SK-N-SH treated with all-trans-retinoic acid at 6 μM for 48 hours (cell line): ENCODE measurements around the gene RECK.
A peak's percentile ranks its signal among the peaks of the same experiment; 100 is the strongest.

Experiments used
- ATAC-seq: fragments of 200-7000 bp; cut with Tn5 transposase; 3 replicates; pipeline ENCODE4 v1.9.1; 2020; ENCODE audit warnings: mild to moderate bottlenecking, moderate library complexity
- ARNTL ChIP-seq: fragments of 450-650 bp; formaldehyde crosslinking; IDR thresholded peaks from 2 replicates; pipeline ENCODE4 v1.5.0; 2020; ENCODE audit warnings: low read depth, mild to moderate bottlenecking, moderate library complexity, borderline replicate concordance
- BACH2 ChIP-seq: fragments of 250-450 bp; sonication (Bioruptor Pico); IDR thresholded peaks from 2 replicates; pipeline ENCODE4 v1.9.0; 2021; ENCODE audit warnings: mild to moderate bottlenecking, borderline replicate concordance
- CSDC2 ChIP-seq: fragments of 250-450 bp; sonication (Bioruptor Pico); IDR thresholded peaks from 2 replicates; pipeline ENCODE4 v1.5.0; 2020; ENCODE audit warnings: mild to moderate bottlenecking, moderate library complexity
- ESRRG ChIP-seq: fragments of 250-450 bp; sonication (Bioruptor Pico); IDR thresholded peaks from 2 replicates; pipeline ENCODE4 v1.6.1; 2021; ENCODE audit warnings: mild to moderate bottlenecking
- GLIS3 ChIP-seq: fragments of 250-450 bp; sonication (Bioruptor Pico); IDR thresholded peaks from 2 replicates; pipeline ENCODE4 v1.5.0; 2020; ENCODE audit warnings: mild to moderate bottlenecking, moderate library complexity
- OSR1 ChIP-seq: fragments of 250-450 bp; sonication (Bioruptor Pico); IDR thresholded peaks from 2 replicates; pipeline ENCODE4 v1.8.0; 2022; ENCODE audit warnings: moderate library complexity, mild to moderate bottlenecking, inconsistent platforms
- PPARA ChIP-seq: fragments of 250-450 bp; sonication (Bioruptor Pico); IDR thresholded peaks from 2 replicates; pipeline ENCODE4 v1.5.0; 2020; ENCODE audit warnings: mild to moderate bottlenecking, borderline replicate concordance
- RARB ChIP-seq: fragments of 250-450 bp; sonication (Bioruptor Pico); IDR thresholded peaks from 2 replicates; pipeline ENCODE4 v1.8.0; 2021; ENCODE audit warnings: mild to moderate bottlenecking, moderate library complexity
- SNAI2 ChIP-seq: fragments of 250-450 bp; sonication (Bioruptor Pico); IDR thresholded peaks from 2 replicates; pipeline ENCODE4 v1.5.0; 2020; ENCODE audit warnings: mild to moderate bottlenecking, moderate library complexity
- TCF4 ChIP-seq: fragments of 250-450 bp; sonication (Bioruptor Pico); IDR thresholded peaks from 2 replicates; pipeline ENCODE4 v1.8.0; 2021; ENCODE audit warnings: mild to moderate bottlenecking, moderate library complexity, borderline replicate concordance
- TOX ChIP-seq: fragments of 250-450 bp; sonication (Bioruptor Pico); IDR thresholded peaks from 2 replicates; pipeline ENCODE4 v1.8.0; 2021; ENCODE audit warnings: mild to moderate bottlenecking, moderate library complexity, borderline replicate concordance
- TSHZ2 ChIP-seq: fragments of 250-450 bp; sonication (Bioruptor Pico); IDR thresholded peaks from 2 replicates; pipeline ENCODE4 v1.5.0; 2020; ENCODE audit warnings: mild to moderate bottlenecking, moderate library complexity
- ZC3H10 ChIP-seq: fragments of 250-450 bp; sonication (Bioruptor Pico); IDR thresholded peaks from 2 replicates; pipeline ENCODE4 v1.5.1; 2021; ENCODE audit warnings: mild to moderate bottlenecking, moderate library complexity
- ZFP3 ChIP-seq: fragments of 250-450 bp; sonication (Bioruptor Pico); IDR thresholded peaks from 2 replicates; pipeline ENCODE4 v1.5.0; 2020; ENCODE audit warnings: mild to moderate bottlenecking, moderate library complexity
- ZFP30 ChIP-seq: fragments of 450-650 bp; formaldehyde crosslinking; IDR thresholded peaks from 2 replicates; pipeline ENCODE4 v1.5.0; 2022; ENCODE audit warnings: mild to moderate bottlenecking, moderate library complexity
- ZNF8 ChIP-seq: fragments of 450-650 bp; formaldehyde crosslinking; IDR thresholded peaks from 2 replicates; pipeline ENCODE4 v1.5.0; 2020; ENCODE audit warnings: mild to moderate bottlenecking, moderate library complexity
- TF ChIP-seq, protein P1 (sequence below): fragments of 250-450 bp; sonication (Bioruptor Pico); IDR thresholded peaks from 2 replicates; pipeline ENCODE4 v1.5.1; 2021; ENCODE audit warnings: mild to moderate bottlenecking, moderate library complexity
- TF ChIP-seq, protein P2 (sequence below): fragments of 250-450 bp; sonication (Bioruptor Pico); IDR thresholded peaks from 2 replicates; pipeline ENCODE4 v1.5.1; 2020; ENCODE audit warnings: low read depth, mild to moderate bottlenecking, moderate library complexity
- TF ChIP-seq, protein P3 (sequence below): fragments of 250-450 bp; sonication (Bioruptor Pico); IDR thresholded peaks from 2 replicates; pipeline ENCODE4 v1.8.0; 2020; ENCODE audit warnings: mild to moderate bottlenecking, moderate library complexity, borderline replicate concordance
- TF ChIP-seq, protein P4 (sequence below): fragments of 250-450 bp; sonication (Bioruptor Pico); IDR thresholded peaks from 2 replicates; pipeline ENCODE4 v1.8.0; 2021; ENCODE audit warnings: low read depth, mild to moderate bottlenecking, moderate library complexity, borderline replicate concordance

Gene RECK

GRCh38 chr9:36164989-36165388 lies 128.3 kb downstream of the RECK start:
- TF ChIP-seq PPARA (CRISPR knock-in tag) (no peak), ZNF8 (CRISPR knock-in tag) (no peak), TOX (CRISPR knock-in tag) (no peak)
- TF ChIP-seq, protein P1, sequence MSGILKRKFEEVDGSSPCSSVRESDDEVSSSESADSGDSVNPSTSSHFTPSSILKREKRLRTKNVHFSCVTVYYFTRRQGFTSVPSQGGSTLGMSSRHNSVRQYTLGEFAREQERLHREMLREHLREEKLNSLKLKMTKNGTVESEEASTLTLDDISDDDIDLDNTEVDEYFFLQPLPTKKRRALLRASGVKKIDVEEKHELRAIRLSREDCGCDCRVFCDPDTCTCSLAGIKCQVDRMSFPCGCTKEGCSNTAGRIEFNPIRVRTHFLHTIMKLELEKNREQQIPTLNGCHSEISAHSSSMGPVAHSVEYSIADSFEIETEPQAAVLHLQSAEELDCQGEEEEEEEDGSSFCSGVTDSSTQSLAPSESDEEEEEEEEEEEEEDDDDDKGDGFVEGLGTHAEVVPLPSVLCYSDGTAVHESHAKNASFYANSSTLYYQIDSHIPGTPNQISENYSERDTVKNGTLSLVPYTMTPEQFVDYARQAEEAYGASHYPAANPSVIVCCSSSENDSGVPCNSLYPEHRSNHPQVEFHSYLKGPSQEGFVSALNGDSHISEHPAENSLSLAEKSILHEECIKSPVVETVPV (CRISPR knock-in tag): no peak
- TF ChIP-seq, protein P2, sequence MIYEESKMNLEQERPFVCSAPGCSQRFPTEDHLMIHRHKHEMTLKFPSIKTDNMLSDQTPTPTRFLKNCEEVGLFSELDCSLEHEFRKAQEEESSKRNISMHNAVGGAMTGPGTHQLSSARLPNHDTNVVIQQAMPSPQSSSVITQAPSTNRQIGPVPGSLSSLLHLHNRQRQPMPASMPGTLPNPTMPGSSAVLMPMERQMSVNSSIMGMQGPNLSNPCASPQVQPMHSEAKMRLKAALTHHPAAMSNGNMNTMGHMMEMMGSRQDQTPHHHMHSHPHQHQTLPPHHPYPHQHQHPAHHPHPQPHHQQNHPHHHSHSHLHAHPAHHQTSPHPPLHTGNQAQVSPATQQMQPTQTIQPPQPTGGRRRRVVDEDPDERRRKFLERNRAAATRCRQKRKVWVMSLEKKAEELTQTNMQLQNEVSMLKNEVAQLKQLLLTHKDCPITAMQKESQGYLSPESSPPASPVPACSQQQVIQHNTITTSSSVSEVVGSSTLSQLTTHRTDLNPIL (CRISPR knock-in tag): no peak
- ATAC-seq: no peak

GRCh38 chr9:36165826-36166167 lies 129.1 kb downstream of the RECK start:
- peak; percentile 23 for ATAC-seq
- TF ChIP-seq ZFP30 (CRISPR knock-in tag): no peak
- TF ChIP-seq, protein P1 (CRISPR knock-in tag): no peak
- TF ChIP-seq, protein P2 (CRISPR knock-in tag): no peak
- TF ChIP-seq, protein P3, sequence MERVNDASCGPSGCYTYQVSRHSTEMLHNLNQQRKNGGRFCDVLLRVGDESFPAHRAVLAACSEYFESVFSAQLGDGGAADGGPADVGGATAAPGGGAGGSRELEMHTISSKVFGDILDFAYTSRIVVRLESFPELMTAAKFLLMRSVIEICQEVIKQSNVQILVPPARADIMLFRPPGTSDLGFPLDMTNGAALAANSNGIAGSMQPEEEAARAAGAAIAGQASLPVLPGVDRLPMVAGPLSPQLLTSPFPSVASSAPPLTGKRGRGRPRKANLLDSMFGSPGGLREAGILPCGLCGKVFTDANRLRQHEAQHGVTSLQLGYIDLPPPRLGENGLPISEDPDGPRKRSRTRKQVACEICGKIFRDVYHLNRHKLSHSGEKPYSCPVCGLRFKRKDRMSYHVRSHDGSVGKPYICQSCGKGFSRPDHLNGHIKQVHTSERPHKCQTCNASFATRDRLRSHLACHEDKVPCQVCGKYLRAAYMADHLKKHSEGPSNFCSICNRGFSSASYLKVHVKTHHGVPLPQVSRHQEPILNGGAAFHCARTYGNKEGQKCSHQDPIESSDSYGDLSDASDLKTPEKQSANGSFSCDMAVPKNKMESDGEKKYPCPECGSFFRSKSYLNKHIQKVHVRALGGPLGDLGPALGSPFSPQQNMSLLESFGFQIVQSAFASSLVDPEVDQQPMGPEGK: no peak
- no peak for TF ChIP-seq SNAI2 (CRISPR knock-in tag)
- no peak for TF ChIP-seq OSR1 (CRISPR knock-in tag)
- TF ChIP-seq TOX (CRISPR knock-in tag): no peak
- no peak for TF ChIP-seq RARB (CRISPR knock-in tag)
- no peak for TF ChIP-seq ZFP3
- no peak for TF ChIP-seq ESRRG (CRISPR knock-in tag)
- no peak for TF ChIP-seq TSHZ2 (CRISPR knock-in tag)
- TF ChIP-seq, protein P4, sequence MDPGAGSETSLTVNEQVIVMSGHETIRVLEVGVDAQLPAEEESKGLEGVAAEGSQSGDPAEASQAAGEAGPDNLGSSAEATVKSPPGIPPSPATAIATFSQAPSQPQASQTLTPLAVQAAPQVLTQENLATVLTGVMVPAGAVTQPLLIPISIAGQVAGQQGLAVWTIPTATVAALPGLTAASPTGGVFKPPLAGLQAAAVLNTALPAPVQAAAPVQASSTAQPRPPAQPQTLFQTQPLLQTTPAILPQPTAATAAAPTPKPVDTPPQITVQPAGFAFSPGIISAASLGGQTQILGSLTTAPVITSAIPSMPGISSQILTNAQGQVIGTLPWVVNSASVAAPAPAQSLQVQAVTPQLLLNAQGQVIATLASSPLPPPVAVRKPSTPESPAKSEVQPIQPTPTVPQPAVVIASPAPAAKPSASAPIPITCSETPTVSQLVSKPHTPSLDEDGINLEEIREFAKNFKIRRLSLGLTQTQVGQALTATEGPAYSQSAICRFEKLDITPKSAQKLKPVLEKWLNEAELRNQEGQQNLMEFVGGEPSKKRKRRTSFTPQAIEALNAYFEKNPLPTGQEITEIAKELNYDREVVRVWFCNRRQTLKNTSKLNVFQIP (CRISPR knock-in tag): no peak
- no peak for TF ChIP-seq ZC3H10 (CRISPR knock-in tag)
- no peak for TF ChIP-seq ARNTL
- no peak for TF ChIP-seq TCF4
- TF ChIP-seq BACH2 (CRISPR knock-in tag): no peak
- TF ChIP-seq CSDC2 (CRISPR knock-in tag): no peak
- TF ChIP-seq GLIS3 (CRISPR knock-in tag): no peak
